Astrocyte of the spinal cord (primary cell): ENCODE measurements around the gene PI4K2B.

Experiments
- DNase-seq: peaks from one replicate; pipeline ENCODE4 v3.0.0; 2011; ENCODE audit warnings: low read depth, low spot score
- H3K4me3 ChIP-seq: 2 replicates; pipeline ENCODE4 v1.5.1; 2011; ENCODE audit warnings: low read depth, mild to moderate bottlenecking, low read length, moderate library complexity
- CTCF ChIP-seq: IDR thresholded peaks from 2 replicates; pipeline ENCODE4 v1.5.1; 2012; ENCODE audit warnings: low read depth, mild to moderate bottlenecking, low read length, inconsistent platforms
- in situ Hi-C: cut with HindIII; loops from 2 replicates; pipeline ENCODE4 v1.10.0; 2017; ENCODE audit warnings: low sequenced_read_pairs

Gene PI4K2B

GRCh38 chr4:25291158-25291733, 57.4 kb downstream of the PI4K2B start:
- no peak overlapping the region for H3K4me3 ChIP-seq
- DNase-seq: no peak
- no peak for TF ChIP-seq CTCF
- in situ Hi-C loops: no loop called here

DNA sequence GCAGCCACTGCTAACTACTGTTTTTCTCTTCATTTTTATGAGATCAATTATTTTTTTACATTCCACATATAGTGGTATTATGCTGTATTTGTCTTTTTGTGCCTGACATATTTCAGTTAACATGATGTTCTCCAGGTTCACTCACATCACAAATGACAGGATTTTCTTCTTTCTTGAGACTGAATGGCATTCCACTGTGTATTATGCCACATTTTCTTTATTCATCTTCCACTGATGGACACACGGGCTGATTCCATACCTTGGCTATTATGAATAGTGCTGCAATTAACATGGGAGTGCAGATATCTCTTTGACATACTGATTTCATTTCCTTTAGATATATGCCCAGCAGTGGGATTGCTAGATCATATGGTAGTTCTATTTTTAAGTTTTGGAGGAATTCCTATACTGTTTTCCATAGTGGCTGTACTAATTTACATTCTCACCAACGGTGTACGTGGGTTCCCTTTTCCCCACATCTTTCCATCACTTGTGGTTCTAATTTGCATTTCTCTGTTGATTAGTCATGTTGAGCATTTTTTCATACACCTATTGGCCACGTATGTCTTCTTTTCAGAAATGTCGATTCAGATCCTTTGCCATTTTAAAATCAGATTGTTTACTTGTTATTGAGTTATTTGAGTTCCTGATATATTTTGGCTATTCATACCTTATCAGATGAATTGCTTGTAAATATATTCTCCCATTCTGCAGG, 63.9 kb downstream of the PI4K2B start:
- no peak for DNase-seq
- in situ Hi-C loops: no loop called here
- no peak for TF ChIP-seq CTCF
- no peak overlapping the region for H3K4me3 ChIP-seq

DNA sequence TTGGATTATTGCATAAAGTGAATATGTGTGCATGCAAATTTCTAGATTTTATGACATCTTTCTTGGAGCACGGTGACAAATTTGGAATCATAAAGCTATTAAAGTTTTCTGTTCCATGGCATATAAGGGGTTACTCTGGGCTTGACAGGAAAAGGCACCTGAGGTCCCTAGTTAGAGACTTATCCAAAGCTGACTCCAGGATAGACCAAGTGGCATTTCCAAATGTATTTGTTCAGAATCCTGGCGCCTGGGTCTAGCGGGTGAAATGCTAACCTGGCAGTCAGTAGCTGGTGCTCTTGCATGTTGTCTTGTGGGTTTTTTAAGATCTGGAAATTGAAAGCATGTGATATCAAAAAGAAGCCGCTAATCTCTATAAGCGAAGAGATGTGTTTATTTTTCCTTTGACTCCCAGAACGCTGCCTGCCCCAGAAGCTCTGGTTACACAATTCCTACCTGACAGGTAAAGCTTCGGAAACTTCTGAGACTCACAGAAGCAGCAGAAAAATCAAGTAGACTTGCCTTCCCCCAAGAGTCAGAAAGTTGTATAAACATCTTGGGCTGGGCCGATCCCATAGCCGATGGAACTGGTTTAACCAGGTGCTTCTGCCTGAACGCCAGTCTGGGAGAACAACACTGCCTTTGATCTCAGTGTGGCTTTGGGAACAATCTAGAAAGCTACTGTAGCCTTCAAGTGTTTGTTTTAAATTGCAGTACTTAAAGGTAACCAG, 65.8 kb downstream of the PI4K2B start:
- in situ Hi-C loops: no loop called here
- H3K4me3 ChIP-seq: no peak overlapping the region
- no peak for TF ChIP-seq CTCF
- DNase-seq: no peak

GRCh38 chr4:25301471-25301870, 67.6 kb downstream of the PI4K2B start:
- no peak for DNase-seq
- no peak for TF ChIP-seq CTCF
- no peak overlapping the region for H3K4me3 ChIP-seq
- in situ Hi-C loops: no loop called here

GRCh38 chr4:25302626-25303025, 68.8 kb downstream of the PI4K2B start:
- TF ChIP-seq CTCF: no peak
- H3K4me3 ChIP-seq: no peak overlapping the region
- in situ Hi-C loops: no loop called here
- no peak for DNase-seq

DNA sequence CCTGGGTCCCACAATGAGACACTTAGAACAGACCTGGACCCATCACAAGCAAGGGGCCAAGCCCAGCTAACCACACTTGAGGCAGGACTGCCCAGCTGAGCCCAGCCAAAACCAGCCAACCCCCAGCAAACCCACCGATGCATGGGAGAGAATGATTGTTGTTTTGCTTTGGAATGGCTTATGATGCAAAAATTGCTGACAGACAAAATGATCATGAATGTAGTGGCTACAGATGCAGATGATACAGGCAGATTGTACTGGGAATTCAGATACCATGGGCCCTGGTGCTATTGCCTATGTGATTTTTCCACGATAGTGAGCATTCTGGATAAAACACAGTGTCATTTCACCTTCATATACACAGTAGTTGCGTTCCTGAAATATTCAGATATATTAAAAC, 69.7 kb downstream of the PI4K2B start:
- TF ChIP-seq CTCF: no peak
- DNase-seq: no peak
- in situ Hi-C loops: no loop called here
- no peak overlapping the region for H3K4me3 ChIP-seq
